GM19025 (cell line): Measurements from ENCODE around the gene PRG2.

Experiments
- ATAC-seq: cut with Tn5 transposase; IDR thresholded peaks from one replicate; pipeline ENCODE4 v1.9.1; 2021; ENCODE audit warnings: mild to moderate bottlenecking, low read depth, moderate library complexity; ENCODE audit not compliant: unreplicated experiment

PRG2 gene

DNA sequence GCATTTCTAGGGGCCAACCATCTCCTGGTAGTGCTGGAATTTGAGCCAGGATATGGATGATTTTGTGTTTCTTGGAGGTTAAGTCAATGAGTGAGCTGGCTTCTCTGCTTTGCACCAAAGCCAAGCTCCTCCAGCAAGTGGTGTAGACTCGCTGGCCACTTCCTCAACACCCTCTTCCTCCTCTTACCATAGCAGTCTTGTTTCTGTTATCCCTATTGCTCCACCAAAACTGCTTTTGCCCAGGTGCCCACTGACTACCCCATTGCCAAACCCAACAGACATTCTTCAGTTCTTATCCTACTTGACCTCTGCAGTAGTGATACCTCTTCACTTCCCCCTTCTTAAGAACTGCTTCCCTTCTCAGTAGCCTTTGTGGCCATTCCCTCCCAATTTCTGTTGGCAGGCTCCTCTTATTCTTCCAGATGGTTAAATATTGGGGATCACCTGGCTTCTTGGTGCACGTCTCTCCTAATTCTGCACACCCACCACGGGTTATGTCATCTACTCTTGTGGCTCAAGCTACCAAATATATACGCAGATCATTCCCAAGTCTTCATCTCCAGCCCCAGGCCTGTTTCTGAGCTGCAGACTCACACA is 7.0 kb upstream of the PRG2 start:
- no peak for ATAC-seq

DNA sequence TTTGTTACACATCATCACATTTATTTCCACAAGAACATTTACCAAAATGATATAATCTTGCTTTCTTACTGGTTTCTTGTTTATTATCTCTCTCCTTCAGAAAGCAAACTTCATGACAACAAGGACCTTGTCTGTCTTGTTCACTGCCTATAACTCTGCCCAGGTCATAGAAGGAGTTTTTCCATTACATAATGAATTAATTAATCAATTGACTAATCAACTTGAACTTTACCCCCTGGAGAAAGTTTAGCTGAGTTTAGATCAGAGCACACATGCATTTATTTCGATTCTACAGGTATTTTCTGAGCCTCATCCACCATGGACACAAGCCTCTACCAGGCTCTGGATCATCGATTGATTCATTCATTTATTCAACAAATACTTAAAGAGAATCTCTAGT is 6.3 kb upstream of the PRG2 start:
- no peak for ATAC-seq

DNA sequence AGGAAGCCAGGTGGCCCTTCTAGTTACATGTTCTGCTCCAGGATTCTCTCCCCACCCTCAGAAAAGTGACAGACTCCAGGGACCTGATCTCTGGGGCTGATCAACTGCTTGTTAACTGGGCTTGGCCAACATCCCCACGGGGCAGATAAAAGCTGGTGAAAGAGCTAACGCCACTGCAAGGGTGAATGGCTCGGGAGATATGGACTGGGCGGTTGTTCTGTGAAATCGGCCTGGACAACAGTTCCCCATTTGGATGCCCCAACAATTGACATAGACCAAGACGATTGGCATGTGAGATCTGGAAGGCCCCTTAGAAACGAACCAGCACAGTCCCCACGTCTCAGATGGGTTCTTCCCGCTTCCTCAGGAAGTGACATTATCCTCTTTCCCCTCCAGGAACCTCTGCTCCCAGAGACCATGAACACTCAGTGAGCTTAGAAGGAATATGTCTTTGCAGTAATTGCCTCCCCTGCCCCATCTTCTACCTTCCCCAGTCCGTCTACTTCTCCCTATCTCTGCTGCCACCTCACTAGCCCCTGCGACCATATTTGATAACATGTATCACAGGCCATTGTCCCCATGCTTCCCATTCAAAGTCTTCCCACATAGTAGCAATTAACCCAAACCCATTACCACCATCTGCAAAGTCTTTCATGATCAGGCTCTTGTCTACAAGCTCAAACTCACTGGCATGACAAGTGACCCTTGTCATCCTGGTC is 5.6 kb upstream of the PRG2 start:
- no peak for ATAC-seq

GRCh38 chr11:57394203-57394965 is 3.9 kb upstream of the PRG2 start:
- no peak for ATAC-seq

DNA sequence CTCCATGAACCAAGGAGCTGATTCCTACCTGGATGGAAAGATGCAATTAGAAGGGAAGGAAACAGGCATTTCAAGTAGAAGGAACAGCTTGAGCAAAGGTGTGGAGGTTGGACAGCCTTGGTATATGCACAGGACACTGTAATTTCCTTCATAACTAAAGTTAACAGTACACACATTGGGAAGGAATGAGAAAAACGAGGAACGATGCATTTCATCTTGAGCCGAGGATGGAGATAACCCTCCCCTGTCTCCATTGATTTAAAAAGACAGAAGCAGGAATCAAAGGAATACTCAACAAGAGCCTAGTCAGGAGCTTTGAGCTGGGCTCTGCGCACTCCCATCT is 2.3 kb upstream of the PRG2 start:
- no peak for ATAC-seq

GRCh38 chr11:57392066-57392762 is 1.8 kb upstream of the PRG2 start:
- ATAC-seq, result no peak

GRCh38 chr11:57391539-57391938 is 1.1 kb upstream of the PRG2 start:
- no peak for ATAC-seq

GRCh38 chr11:57391111-57391510 is 661 bp upstream of the PRG2 start:
- no peak for ATAC-seq

- ATAC-seq, result no peak
These were observed 3.0 kb downstream of the PRG2 start for GRCh38 chr11:57387289-57388030.

DNA sequence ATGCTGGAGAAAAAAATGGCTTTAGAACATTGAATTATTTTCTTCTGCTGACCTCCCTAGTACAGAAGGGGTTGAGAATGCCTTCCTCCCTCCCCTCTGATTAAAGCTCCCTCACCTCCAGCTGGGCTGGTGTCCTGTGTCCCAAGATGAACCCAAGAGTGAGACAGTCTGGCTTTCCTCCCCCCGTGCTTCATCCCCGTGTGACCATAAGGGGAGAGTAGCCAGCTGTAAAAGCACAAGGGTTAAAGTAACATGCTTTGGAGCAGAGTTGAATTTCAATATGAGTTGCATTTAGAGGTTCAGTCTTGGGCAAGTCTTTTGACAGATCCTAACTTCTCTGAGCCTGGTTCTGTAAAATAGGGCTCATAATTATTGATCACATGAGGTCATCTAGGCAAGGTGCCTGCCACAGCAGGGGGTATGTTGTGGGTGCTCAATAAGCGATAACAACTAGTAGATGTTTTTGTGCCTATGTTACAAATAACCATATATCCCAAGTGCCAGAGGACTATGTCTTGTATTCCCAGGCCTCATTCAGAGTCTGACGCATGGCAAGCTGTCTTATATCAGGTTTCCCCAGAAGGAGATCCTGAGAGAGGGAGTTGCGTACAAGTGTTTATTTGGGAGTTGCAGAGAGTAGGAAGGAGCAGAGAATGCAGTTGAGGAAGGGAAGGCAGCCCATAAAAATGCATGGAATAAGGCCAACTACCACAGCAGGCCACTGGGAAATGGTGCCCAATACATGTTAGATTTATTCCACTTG is 4.1 kb downstream of the PRG2 start:
- ATAC-seq, result no peak

DNA sequence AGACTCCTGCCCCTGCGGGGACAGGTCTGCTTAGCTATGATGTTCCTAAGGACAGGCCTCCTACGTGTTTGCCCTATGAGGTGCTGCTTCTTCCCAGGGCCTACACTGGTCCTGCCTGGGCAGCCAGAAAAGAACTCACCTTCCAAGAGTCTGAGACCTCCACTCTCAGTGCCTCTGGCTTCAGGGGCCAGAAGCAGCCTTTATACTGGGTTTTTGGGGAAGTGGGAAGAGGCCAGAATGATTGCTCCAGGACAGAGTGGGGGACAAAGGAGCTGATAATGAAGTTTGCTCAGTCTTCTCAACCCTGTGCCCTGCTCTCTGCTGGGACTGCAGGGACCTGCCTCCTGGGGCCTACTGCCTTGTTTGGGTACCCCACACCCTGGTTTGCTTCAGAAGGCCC is 9.5 kb downstream of the PRG2 start, which contains the start of gene PRG3:
Gene PRG3 (minus strand): TSS at position 176 of the 400 bp plus-strand sequence. CDS start 442 bp downstream, outside the sequence.
- no peak for ATAC-seq

DNA sequence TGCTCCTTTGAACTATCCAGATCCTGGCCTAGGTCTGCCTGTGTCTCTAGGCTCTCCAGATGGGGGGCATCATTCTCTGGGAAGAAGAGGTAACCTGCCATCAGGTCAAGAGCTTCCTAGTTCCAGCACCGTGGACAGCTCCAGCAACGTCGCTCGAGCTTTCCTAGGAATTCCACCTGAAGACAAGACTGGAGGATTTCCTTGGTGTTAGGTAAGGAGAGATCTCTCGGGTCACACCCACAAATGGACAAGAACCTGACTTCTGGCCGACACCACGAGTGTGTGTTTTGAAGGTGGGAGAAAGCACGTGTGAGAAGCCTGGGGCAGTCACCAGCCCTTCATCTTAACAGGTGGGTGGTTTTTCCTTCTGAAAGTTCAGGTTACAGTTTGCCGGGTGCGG is 10.7 kb downstream of the PRG2 start:
- no peak for ATAC-seq

DNA sequence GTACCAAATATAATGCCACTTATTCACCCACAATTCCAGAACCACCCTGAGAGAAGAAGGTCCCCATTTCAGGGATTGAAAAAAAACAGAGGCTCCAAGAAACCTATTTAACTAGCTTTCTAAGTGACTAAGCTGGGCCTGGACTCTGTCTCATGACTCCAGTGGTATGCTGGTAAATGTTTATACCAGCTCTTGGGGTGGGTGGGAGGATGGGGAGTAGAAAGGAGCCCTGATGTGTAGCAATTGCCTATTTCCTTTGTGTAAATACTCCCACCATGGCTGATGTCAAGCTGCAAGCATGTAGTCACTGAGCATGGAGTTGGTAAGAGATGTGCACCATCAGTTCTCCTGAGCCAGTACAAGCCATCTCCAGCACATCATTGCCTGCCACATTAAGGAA is 12.3 kb downstream of the PRG2 start:
- ATAC-seq, result no peak

DNA sequence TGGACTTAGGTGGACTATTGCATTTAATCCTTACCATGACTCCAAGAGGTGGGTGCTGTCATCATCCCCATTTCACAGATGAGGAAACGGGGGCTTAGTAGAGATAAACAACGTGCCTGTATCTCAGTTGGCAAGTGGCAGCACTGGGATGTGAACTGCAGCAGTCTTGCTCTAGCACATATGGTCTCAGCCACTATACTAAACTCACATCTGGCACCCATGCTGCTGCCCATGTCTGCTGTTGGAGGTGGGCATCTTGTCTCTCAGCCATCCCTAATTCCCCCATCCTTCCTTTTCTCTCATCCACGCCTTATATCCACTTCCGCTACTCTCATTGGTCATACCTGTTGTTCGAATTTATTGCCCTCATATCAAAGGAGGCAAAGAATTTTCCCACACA is 13.3 kb downstream of the PRG2 start:
- ATAC-seq, result no peak

- no peak for ATAC-seq
These were observed 14.1 kb downstream of the PRG2 start for GRCh38 chr11:57376095-57377090.

DNA sequence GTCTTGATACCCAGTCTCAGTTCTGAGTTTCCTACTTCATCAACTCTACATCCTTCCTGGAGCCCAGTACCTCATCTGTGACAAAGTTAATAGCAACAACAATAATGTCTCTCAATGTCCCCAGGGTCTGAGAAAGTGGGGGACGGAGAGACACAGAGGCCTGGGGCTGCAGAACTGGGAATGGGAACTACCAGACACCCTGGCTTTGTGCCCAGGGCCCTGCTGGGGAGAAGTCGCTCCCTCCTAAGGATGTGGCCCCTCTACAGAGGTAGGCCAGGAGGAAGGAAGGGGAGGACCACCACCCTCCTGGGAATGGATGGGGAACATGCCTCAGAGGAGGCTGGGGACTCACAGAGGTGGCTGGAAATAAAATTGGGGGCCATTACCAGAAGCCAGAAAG is 15.0 kb downstream of the PRG2 start:
- no peak for ATAC-seq

- ATAC-seq, result no peak
These were observed 15.5 kb downstream of the PRG2 start for GRCh38 chr11:57374966-57375365.

DNA sequence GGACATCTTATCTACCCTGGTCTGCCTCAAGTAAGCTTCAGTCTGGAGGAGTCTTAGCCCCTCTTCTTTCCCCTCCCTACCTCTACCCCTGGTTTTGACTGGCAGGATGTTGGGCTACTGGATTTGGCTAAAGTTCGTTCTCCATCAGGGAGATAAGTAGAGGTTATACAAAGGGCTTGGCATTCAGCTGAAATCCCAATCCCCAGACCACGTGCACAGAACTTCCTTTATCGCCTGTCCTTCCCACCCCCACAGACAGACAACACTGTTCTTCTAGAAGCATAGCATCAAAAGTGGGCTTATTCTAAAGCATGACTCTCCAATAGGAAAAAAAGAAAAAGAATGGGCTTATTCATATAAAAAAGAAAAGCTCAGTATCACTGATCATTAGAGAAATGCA is 17.3 kb downstream of the PRG2 start:
- no peak for ATAC-seq

GRCh38 chr11:57370941-57371340 is 19.5 kb downstream of the PRG2 start:
- ATAC-seq, result no peak
